Neural progenitor cell (in vitro differentiated cells): ENCODE measurements around the gene BOC. TPM values are rescaled to one million over a fixed set of nuclear protein-coding genes. Genes with fewer than 3 reads are reported as not detected.

Experiments
- DNase-seq: peaks from one replicate; pipeline ENCODE4 v3.0.0-alpha.2; 2016; ENCODE audit warnings: low spot score
- H2AFZ ChIP-seq: fragments of 200-600 bp; sonication (generic); replicated peaks from 2 replicates; pipeline ENCODE4 v1.6.1; 2016; ENCODE audit warnings: antibody characterized with exemption
- H3F3A ChIP-seq: fragments of 200-600 bp; sonication (generic); 2 replicates; pipeline ENCODE4 v1.6.1; 2016; ENCODE audit warnings: antibody characterized with exemption, low read depth
- H3K27ac ChIP-seq: fragments of 200-600 bp; sonication (generic); 2 replicates; pipeline ENCODE4 v1.5.1; 2016; ENCODE audit warnings: mild to moderate bottlenecking
- H3K27me3 ChIP-seq: fragments of 200-600 bp; sonication (generic); 2 replicates; pipeline ENCODE4 v1.6.1; 2016; ENCODE audit warnings: mild to moderate bottlenecking, moderate library complexity
- H3K36me3 ChIP-seq: fragments of 200-600 bp; sonication (generic); 2 replicates; pipeline ENCODE4 v1.5.1; 2016
- H3K4me1 ChIP-seq: fragments of 200-600 bp; sonication (generic); 2 replicates; pipeline ENCODE4 v1.6.1; 2016; ENCODE audit warnings: mixed run types
- H3K4me2 ChIP-seq: fragments of 200-600 bp; sonication (generic); 2 replicates; pipeline ENCODE4 v1.6.1; 2016
- H3K4me3 ChIP-seq: fragments of 200-600 bp; sonication (generic); 2 replicates; pipeline ENCODE4 v1.5.1; 2016
- H3K79me2 ChIP-seq: fragments of 200-600 bp; sonication (generic); 2 replicates; pipeline ENCODE4 v1.6.1; 2016; ENCODE audit warnings: low read depth
- H3K9ac ChIP-seq: fragments of 200-600 bp; sonication (generic); 2 replicates; pipeline ENCODE4 v1.6.1; 2016
- H3K9me3 ChIP-seq: fragments of 200-600 bp; sonication (generic); 2 replicates; pipeline ENCODE4 v1.5.1; 2016; ENCODE audit warnings: low read depth
- H4K20me1 ChIP-seq: fragments of 200-600 bp; sonication (generic); 2 replicates; pipeline ENCODE4 v1.6.1; 2016; ENCODE audit warnings: low read depth
- H3K27ac Mint-ChIP-seq: 3 replicates; pipeline ENCODE4 v1.8.0; 2021; ENCODE audit warnings: mixed read lengths
- H3K27me3 Mint-ChIP-seq: 2 replicates; pipeline ENCODE4 v1.8.0; 2022; ENCODE audit warnings: low read depth, mild to moderate bottlenecking, inconsistent platforms, moderate library complexity, mixed read lengths; ENCODE audit not compliant: insufficient read depth
- H3K36me3 Mint-ChIP-seq: 3 replicates; pipeline ENCODE4 v1.8.0; 2021; ENCODE audit warnings: mixed read lengths
- H3K4me1 Mint-ChIP-seq: 3 replicates; pipeline ENCODE4 v1.8.0; 2021; ENCODE audit warnings: mixed read lengths
- H3K4me3 Mint-ChIP-seq: 3 replicates; pipeline ENCODE4 v1.8.0; 2021; ENCODE audit warnings: mild to moderate bottlenecking, moderate library complexity, mixed read lengths
- H3K9me3 Mint-ChIP-seq: 3 replicates; pipeline ENCODE4 v1.8.0; 2020; ENCODE audit warnings: mixed read lengths
- EZH2 ChIP-seq: fragments of 200-600 bp; sonication (generic); IDR thresholded peaks from 2 replicates; pipeline ENCODE4 v1.6.1; 2017; ENCODE audit warnings: antibody characterized with exemption, mild to moderate bottlenecking, moderate library complexity
- EZH2phosphoT487 ChIP-seq: fragments of 200-600 bp; sonication (generic); IDR thresholded peaks from 2 replicates; pipeline ENCODE4 v1.6.1; 2017; ENCODE audit warnings: antibody characterized with exemption
- total RNA-seq: library from RNA; depleted of rRNA; stranded (reverse); fragments of >200 nt; gene quantifications from 2 replicates; pipeline ENCODE4 v1.2.3, GENCODE V29; 2015; ENCODE audit warnings: low replicate concordance
- TF ChIP-seq, protein P1 (sequence below): fragments of 200-600 bp; sonication (generic); IDR thresholded peaks from 2 replicates; pipeline ENCODE4 v1.5.1; 2017; ENCODE audit warnings: antibody characterized with exemption, mild to moderate bottlenecking

BOC gene
- total RNA-seq, 1 donor from 2014 or later, result 35.2 TPM

DNA sequence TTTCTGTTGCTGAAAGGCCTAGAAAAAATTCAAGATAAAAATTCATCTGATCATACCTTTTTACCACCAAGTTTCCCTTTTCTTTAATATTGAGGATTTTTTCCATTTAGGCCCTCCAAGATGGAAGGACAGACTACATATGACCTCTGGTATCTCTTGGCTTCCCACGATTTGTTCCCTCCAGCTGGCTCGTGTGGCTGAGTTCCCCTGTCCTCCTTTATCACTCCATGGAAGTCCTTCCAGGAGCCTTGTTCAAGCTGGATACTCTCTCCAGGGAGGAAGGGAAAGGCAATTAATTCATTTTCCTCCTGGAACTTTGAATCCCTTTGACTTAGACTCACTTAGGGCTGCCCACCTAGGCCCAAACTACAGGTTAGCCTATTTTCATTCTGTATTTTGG is 119.4 kb downstream of the BOC start:
- Mint-ChIP-seq H3K27ac (no peak overlapping the region), H3K36me3 (peaks cover 16% of the 10 kb centered on the region), H3K4me3 (no peak overlapping the region), H3K9me3 (no peaks in the 10 kb centered on the region), H3K4me1 (no peaks in the 10 kb centered on the region), H3K27me3 (no peaks in the 10 kb centered on the region)
- TF ChIP-seq, protein P1, sequence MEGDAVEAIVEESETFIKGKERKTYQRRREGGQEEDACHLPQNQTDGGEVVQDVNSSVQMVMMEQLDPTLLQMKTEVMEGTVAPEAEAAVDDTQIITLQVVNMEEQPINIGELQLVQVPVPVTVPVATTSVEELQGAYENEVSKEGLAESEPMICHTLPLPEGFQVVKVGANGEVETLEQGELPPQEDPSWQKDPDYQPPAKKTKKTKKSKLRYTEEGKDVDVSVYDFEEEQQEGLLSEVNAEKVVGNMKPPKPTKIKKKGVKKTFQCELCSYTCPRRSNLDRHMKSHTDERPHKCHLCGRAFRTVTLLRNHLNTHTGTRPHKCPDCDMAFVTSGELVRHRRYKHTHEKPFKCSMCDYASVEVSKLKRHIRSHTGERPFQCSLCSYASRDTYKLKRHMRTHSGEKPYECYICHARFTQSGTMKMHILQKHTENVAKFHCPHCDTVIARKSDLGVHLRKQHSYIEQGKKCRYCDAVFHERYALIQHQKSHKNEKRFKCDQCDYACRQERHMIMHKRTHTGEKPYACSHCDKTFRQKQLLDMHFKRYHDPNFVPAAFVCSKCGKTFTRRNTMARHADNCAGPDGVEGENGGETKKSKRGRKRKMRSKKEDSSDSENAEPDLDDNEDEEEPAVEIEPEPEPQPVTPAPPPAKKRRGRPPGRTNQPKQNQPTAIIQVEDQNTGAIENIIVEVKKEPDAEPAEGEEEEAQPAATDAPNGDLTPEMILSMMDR, result no peak
- no peak for TF ChIP-seq EZH2
- TF ChIP-seq EZH2phosphoT487, result no peak
- H3K36me3 ChIP-seq, result no peaks in the 10 kb centered on the region
- H3K4me3 ChIP-seq, result no peak overlapping the region
- H3K27ac ChIP-seq, result no peak overlapping the region
- no peaks in the 10 kb centered on the region for H3F3A ChIP-seq
- no peak for DNase-seq
- H4K20me1 ChIP-seq, result no peaks in the 10 kb centered on the region
- no peak overlapping the region for H3K4me2 ChIP-seq
- no peaks in the 10 kb centered on the region for H3K79me2 ChIP-seq
- H3K4me1 ChIP-seq, result no peaks in the 10 kb centered on the region
- H3K9me3 ChIP-seq, result no peaks in the 10 kb centered on the region
- H2AFZ ChIP-seq, result no peak overlapping the region
- no peaks in the 10 kb centered on the region for H3K27me3 ChIP-seq
- H3K9ac ChIP-seq, result no peak overlapping the region

DNA sequence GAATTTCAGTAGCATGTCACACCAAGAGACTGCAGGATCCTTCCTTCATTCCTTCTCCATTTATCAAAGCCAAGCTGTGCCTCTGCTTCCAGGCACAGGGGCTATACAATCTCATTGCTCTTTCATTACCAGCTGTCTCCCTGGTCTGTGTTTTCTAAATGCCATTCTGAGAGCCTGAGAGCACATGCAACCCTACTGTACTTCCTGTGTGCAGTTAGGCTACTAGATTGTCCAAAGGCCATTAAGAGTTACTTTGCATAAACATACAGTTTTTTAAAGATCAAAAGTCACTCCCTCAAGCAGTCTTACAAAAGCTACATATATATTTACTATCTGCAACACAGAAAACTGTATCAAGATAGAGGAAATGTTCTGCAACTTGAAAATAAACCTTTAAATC is 119.8 kb downstream of the BOC start:
- H3K4me3 ChIP-seq, result no peak overlapping the region
- H4K20me1 ChIP-seq, result no peaks in the 10 kb centered on the region
- TF ChIP-seq EZH2 (no peak), EZH2phosphoT487 (no peak)
- TF ChIP-seq, protein P1, result no peak
- Mint-ChIP-seq H3K4me1 (no peaks in the 10 kb centered on the region), H3K27ac (no peak overlapping the region), H3K36me3 (peaks cover 11% of the 10 kb centered on the region), H3K4me3 (no peak overlapping the region), H3K27me3 (no peaks in the 10 kb centered on the region), H3K9me3 (no peaks in the 10 kb centered on the region)
- no peak overlapping the region for H2AFZ ChIP-seq
- no peak for DNase-seq
- H3F3A ChIP-seq, result no peaks in the 10 kb centered on the region
- H3K36me3 ChIP-seq, result no peaks in the 10 kb centered on the region
- no peak overlapping the region for H3K4me2 ChIP-seq
- H3K27ac ChIP-seq, result no peak overlapping the region
- no peaks in the 10 kb centered on the region for H3K9me3 ChIP-seq
- H3K79me2 ChIP-seq, result no peaks in the 10 kb centered on the region
- H3K27me3 ChIP-seq, result no peaks in the 10 kb centered on the region
- no peak overlapping the region for H3K9ac ChIP-seq
- H3K4me1 ChIP-seq, result no peaks in the 10 kb centered on the region

Other genes with a start within 250 kb of the BOC start
- gene CD200R1, start 236.5 kb upstream of the BOC start, total RNA-seq, result not detected in 2 replicates
- gene GTPBP8, start 220.6 kb upstream of the BOC start, total RNA-seq, result 30.9 and 32.9 TPM in 2 replicates
- gene CFAP44, start 229.9 kb downstream of the BOC start, total RNA-seq, result 3.1 and 8.3 TPM in 2 replicates